Fibroblast of lung (primary cell): ENCODE measurements around the gene DUS1L. TPM values are rescaled to one million over a fixed set of nuclear protein-coding genes. Genes with fewer than 3 reads are reported as not detected.

Experiments
- DNase-seq, 2 donors: peaks; one replicate each; pipeline versions ENCODE4 v3.0.0 to v3.0.0-alpha.2; 2010; ENCODE audit warnings: low read depth in 2 of 2
- H2AFZ ChIP-seq: 2 replicates; pipeline ENCODE4 v1.5.1; 2012; ENCODE audit warnings: low read length, control low read depth, inconsistent platforms
- H3K27ac ChIP-seq: 2 replicates; pipeline ENCODE4 v1.5.1; 2011; ENCODE audit warnings: low read length, control low read depth; ENCODE audit not compliant: insufficient read depth
- H3K27me3 ChIP-seq: 2 replicates; pipeline ENCODE4 v1.5.1; 2011; ENCODE audit warnings: mild to moderate bottlenecking, low read length; ENCODE audit not compliant: control insufficient read depth, insufficient read depth
- H3K36me3 ChIP-seq: 2 replicates; pipeline ENCODE4 v1.5.1; 2011; ENCODE audit warnings: low read length; ENCODE audit not compliant: control insufficient read depth, insufficient read depth
- H3K4me1 ChIP-seq: 2 replicates; pipeline ENCODE4 v1.5.1; 2011; ENCODE audit warnings: low read length; ENCODE audit not compliant: control insufficient read depth, insufficient read depth; ENCODE audit errors: extremely low read depth
- H3K4me2 ChIP-seq: 2 replicates; pipeline ENCODE4 v1.5.1; 2011; ENCODE audit warnings: low read length, control low read depth; ENCODE audit not compliant: insufficient read depth; ENCODE audit errors: extremely low read depth
- H3K4me3 ChIP-seq, 4 experiments: fragments of 200-600 bp in 1 of 4; sonication (generic) in 1 of 4; replicated peaks in 1 of 4; 2 replicates each; pipeline ENCODE4 v1.5.1; 2011 to 2016; ENCODE audit warnings: low read length in 4 of 4, low read depth in 3 of 4, mild to moderate bottlenecking in 3 of 4, control low read depth in 2 of 4, inconsistent platforms in 1 of 4, mixed read lengths in 1 of 4; ENCODE audit not compliant: insufficient read depth in 1 of 4; ENCODE audit errors: control extremely low read depth in 1 of 4
- H3K79me2 ChIP-seq: 2 replicates; pipeline ENCODE4 v1.5.1; 2012; ENCODE audit warnings: mild to moderate bottlenecking, low read length, inconsistent platforms; ENCODE audit not compliant: control insufficient read depth, insufficient read depth
- H3K9ac ChIP-seq: 2 replicates; pipeline ENCODE4 v1.5.1; 2011; ENCODE audit warnings: mild to moderate bottlenecking, low read length, control low read depth; ENCODE audit not compliant: insufficient read depth
- H3K9me3 ChIP-seq: 2 replicates; pipeline ENCODE4 v1.5.1; 2012; ENCODE audit warnings: low read depth, low read length; ENCODE audit not compliant: control insufficient read depth, insufficient read depth
- H4K20me1 ChIP-seq: 2 replicates; pipeline ENCODE4 v1.5.1; 2011; ENCODE audit warnings: low read length; ENCODE audit not compliant: control insufficient read depth, insufficient read depth; ENCODE audit errors: extremely low read depth
- CTCF ChIP-seq, 2 donors: IDR thresholded peaks in 1 of 2; conservative IDR thresholded peaks in 1 of 2; 1 replicate in 1 of 2; 2 replicates in 1 of 2; pipeline ENCODE4 v1.5.1; 2011 to 2012; ENCODE audit warnings: low read length in 2 of 2, control low read depth in 1 of 2, inconsistent platforms in 1 of 2, low read depth in 1 of 2, mild to moderate bottlenecking in 1 of 2
- EZH2 ChIP-seq: IDR thresholded peaks from 2 replicates; pipeline ENCODE4 v1.5.1; 2012; ENCODE audit warnings: low read length, control low read depth, mild to moderate bottlenecking; ENCODE audit errors: missing control alignments
- polyA plus RNA-seq, 2 donors: library from polyadenylated mRNA; depleted of rRNA in 1 of 2; stranded (reverse) in 1 of 2; unstranded in 1 of 2; fragments of >200 nt; gene quantifications; 2 replicates each; pipeline ENCODE4 v1.2.1, GENCODE V29; 2011 to 2012; ENCODE audit warnings: missing spikeins in 1 of 2
- total RNA-seq: library from RNA; depleted of rRNA; stranded (reverse); fragments of >200 nt; gene quantifications from 2 replicates; pipeline ENCODE4 v1.2.1, GENCODE V29; 2014

DUS1L gene
- total and polyA plus RNA-seq, 2 donors (not counting 1 experiment from before 2014, with no cell fraction given): 24.6 to 41.0 TPM

- H3K36me3 ChIP-seq: peaks cover 80% of the 10 kb centered on the region
- H3K4me2 ChIP-seq: no peak overlapping the region
- no peaks in the 10 kb centered on the region for H3K9me3 ChIP-seq
- no peak overlapping the region for H3K4me3 ChIP-seq
- no peak for DNase-seq
- peaks cover 1% of the 10 kb centered on the region for H4K20me1 ChIP-seq
- no peak overlapping the region for H2AFZ ChIP-seq
- no peak overlapping the region for H3K9ac ChIP-seq
- H3K79me2 ChIP-seq: peaks cover 36% of the 10 kb centered on the region
- peaks cover 5% of the 10 kb centered on the region for H3K4me1 ChIP-seq
- TF ChIP-seq CTCF (conservative IDR thresholded peaks at IDR 0.05 in 1 of 2, IDR thresholded peaks at IDR 0.05 in 1 of 2; ENCODE audit: low read depth in 1 of 2, low read length in 2 of 2) (no peak), EZH2 (no peak)
- no peak overlapping the region for H3K27ac ChIP-seq
- no peaks in the 10 kb centered on the region for H3K27me3 ChIP-seq
Measured at GRCh38 chr17:82091264-82092066, 25.9 kb upstream of the DUS1L start.

GRCh38 chr17:82090549-82091263 is 25.1 kb upstream of the DUS1L start:
- no peak overlapping the region for H2AFZ ChIP-seq
- H3K27me3 ChIP-seq: no peaks in the 10 kb centered on the region
- peaks cover 80% of the 10 kb centered on the region for H3K36me3 ChIP-seq
- H3K4me3 ChIP-seq: no peak overlapping the region
- DNase-seq: no peak
- H3K9me3 ChIP-seq: no peaks in the 10 kb centered on the region
- peaks cover 2% of the 10 kb centered on the region for H3K4me1 ChIP-seq
- H3K9ac ChIP-seq: no peak overlapping the region
- H3K27ac ChIP-seq: no peak overlapping the region
- H3K4me2 ChIP-seq: no peak overlapping the region
- peaks cover 29% of the 10 kb centered on the region for H3K79me2 ChIP-seq
- TF ChIP-seq EZH2: no peak
- TF ChIP-seq CTCF (conservative IDR thresholded peaks at IDR 0.05 in 1 of 2, IDR thresholded peaks at IDR 0.05 in 1 of 2; ENCODE audit: low read depth in 1 of 2, low read length in 2 of 2): no peak
- no peaks in the 10 kb centered on the region for H4K20me1 ChIP-seq

- DNase-seq: no peak
- Histone ChIP-seq H3K27ac (no peak overlapping the region), H4K20me1 (no peaks in the 10 kb centered on the region), H3K9ac (no peak overlapping the region), H3K9me3 (no peaks in the 10 kb centered on the region), H3K36me3 (peaks cover 77% of the 10 kb centered on the region), H3K79me2 (peaks cover 21% of the 10 kb centered on the region), H3K27me3 (no peaks in the 10 kb centered on the region), H3K4me2 (no peak overlapping the region), H3K4me3 (no peak overlapping the region), H2AFZ (no peak overlapping the region), H3K4me1 (no peaks in the 10 kb centered on the region)
- TF ChIP-seq CTCF (conservative IDR thresholded peaks at IDR 0.05 in 1 of 2, IDR thresholded peaks at IDR 0.05 in 1 of 2; ENCODE audit: low read depth in 1 of 2, low read length in 2 of 2) (no peak), EZH2 (no peak)
Measured at GRCh38 chr17:82089723-82090548, 24.3 kb upstream of the DUS1L start.
